A549 (cell line): ENCODE data around the gene RAPH1. TPM values are rescaled to one million over a fixed set of nuclear protein-coding genes. Genes with fewer than 3 reads are reported as not detected.
A peak's percentile ranks its signal among the peaks of the same experiment; 100 is the strongest.

Experiments used
- ATAC-seq, 2 experiments: fragments of 200-7000 bp in 1 of 2; fragments of >200 bp in 1 of 2; cut with Nextera tagmentation in 1 of 2; cut with Tn5 transposase in 1 of 2; 3 replicates each; pipeline versions ENCODE4 v1.8.0 to v1.9.1; 2018 to 2020; ENCODE audit warnings: mild to moderate bottlenecking in 1 of 2, moderate library complexity in 1 of 2
- CTCF ChIA-PET: fragments of 300-600 bp; sonication (Branson Sonifier 250); formaldehyde crosslinking; extraction: SDS; loops from one replicate; lab custom pipeline; 2021; ENCODE audit warnings: antibody characterized with exemption, inconsistent platforms; lab: Yijun Ruan, JAX
- POLR2A ChIA-PET: fragments of 350-600 bp; formaldehyde crosslinking; extraction: SDS; loops from one replicate; lab custom pipeline; 2021; ENCODE audit warnings: antibody characterized with exemption, inconsistent platforms; lab: Yijun Ruan, JAX
- DNase-seq, 2 experiments: peaks; one replicate each; pipeline versions ENCODE4 v3.0.0 to v3.0.0-alpha.2; 2011 to 2016; ENCODE audit warnings: low read depth in 1 of 2, low spot score in 1 of 2
- FAIRE-seq: peaks from 2 replicates; lab custom pipeline; 2011; peaks lifted over from hg19 to GRCh38; lab: Jason Lieb, UNC
- H3K27ac ChIP-seq, 2 experiments: fragments of >200 bp; sonication (Bioruptor Twin); formaldehyde crosslinking; 3 replicates each; pipeline ENCODE4 v1.5.1; 2016 to 2017
- H3K4me1 ChIP-seq: fragments of >200 bp; sonication (Bioruptor Twin); formaldehyde crosslinking; 3 replicates; pipeline ENCODE4 v1.6.1; 2016
- H3K4me2 ChIP-seq: fragments of >200 bp; sonication (Bioruptor Twin); formaldehyde crosslinking; 3 replicates; pipeline ENCODE4 v1.6.1; 2016
- H3K4me3 ChIP-seq: fragments of >200 bp; sonication (Bioruptor Twin); formaldehyde crosslinking; 3 replicates; pipeline ENCODE4 v1.5.1; 2016
- H3K9me3 ChIP-seq: fragments of >200 bp; sonication (Bioruptor Twin); formaldehyde crosslinking; 3 replicates; pipeline ENCODE4 v1.6.1; 2016
- BHLHE40 ChIP-seq: IDR thresholded peaks from 2 replicates; pipeline ENCODE4 v1.6.1; 2012; ENCODE audit warnings: low read depth, low read length, inconsistent platforms
- CBX2 ChIP-seq: fragments of 200-600 bp; sonication (generic); IDR thresholded peaks from 2 replicates; pipeline ENCODE4 v1.6.1; 2016; ENCODE audit warnings: low read depth, mild to moderate bottlenecking, borderline replicate concordance
- CTCF ChIP-seq: fragments of >200 bp; sonication (Bioruptor Twin); formaldehyde crosslinking; IDR thresholded peaks from 3 replicates; pipeline ENCODE4 v1.5.1; 2016
- FOXS1 ChIP-seq: fragments of 250-450 bp; sonication (Bioruptor Pico); IDR thresholded peaks from 2 replicates; pipeline ENCODE4 v1.5.0; 2020; ENCODE audit warnings: mild to moderate bottlenecking, moderate library complexity
- HDAC2 ChIP-seq: fragments of 200-600 bp; sonication (generic); IDR thresholded peaks from 2 replicates; pipeline ENCODE4 v1.6.1; 2016
- JUNB ChIP-seq: fragments of >200 bp; sonication (Bioruptor Twin); formaldehyde crosslinking; IDR thresholded peaks from 2 replicates; pipeline ENCODE4 v1.6.1; 2016
- KDM1A ChIP-seq: fragments of 200-600 bp; sonication (generic); IDR thresholded peaks from 2 replicates; pipeline ENCODE4 v1.6.1; 2016; ENCODE audit warnings: low read depth, mild to moderate bottlenecking
- KDM5A ChIP-seq: fragments of 200-600 bp; sonication (generic); IDR thresholded peaks from 2 replicates; pipeline ENCODE4 v1.6.1; 2016; ENCODE audit warnings: antibody characterized with exemption, mild to moderate bottlenecking
- MAZ ChIP-seq: fragments of 150-350 bp; IDR thresholded peaks from 2 replicates; pipeline ENCODE4 v1.6.1; 2014; ENCODE audit warnings: antibody characterized with exemption, low read depth, low read length, borderline replicate concordance
- NFE2L2 ChIP-seq: fragments of 150-350 bp; conservative IDR thresholded peaks from 2 replicates; pipeline ENCODE4 v1.6.1; 2014; ENCODE audit warnings: low read length
- NR3C1 ChIP-seq: fragments of >200 bp; sonication (Bioruptor Twin); formaldehyde crosslinking; IDR thresholded peaks from 3 replicates; pipeline ENCODE4 v1.6.1; 2017
- PHF8 ChIP-seq: fragments of 200-600 bp; sonication (generic); IDR thresholded peaks from 2 replicates; pipeline ENCODE4 v1.6.1; 2016; ENCODE audit warnings: low read depth, mild to moderate bottlenecking, antibody characterized with exemption, moderate library complexity, borderline replicate concordance
- POLR2AphosphoS2 ChIP-seq: conservative IDR thresholded peaks from 2 replicates; pipeline ENCODE4 v1.6.1; 2012; ENCODE audit warnings: low read length, improper control_type of control experiment, inconsistent platforms
- SMC3 ChIP-seq: fragments of >200 bp; sonication (Bioruptor Twin); formaldehyde crosslinking; IDR thresholded peaks from 3 replicates; pipeline ENCODE4 v1.6.1; 2018; ENCODE audit warnings: inconsistent platforms
- SREBF2 ChIP-seq: fragments of 450-650 bp; IDR thresholded peaks from 2 replicates; pipeline ENCODE4 v1.6.1; 2014; ENCODE audit warnings: mild to moderate bottlenecking, moderate library complexity
- ZNF302 ChIP-seq: fragments of 250-450 bp; sonication (Bioruptor Pico); IDR thresholded peaks from 2 replicates; pipeline ENCODE4 v1.9.0; 2021; ENCODE audit warnings: inconsistent platforms, mild to moderate bottlenecking, moderate library complexity
- ZSCAN20 ChIP-seq: fragments of 250-450 bp; sonication (Bioruptor Pico); IDR thresholded peaks from 2 replicates; pipeline ENCODE4 v1.8.0; 2022; ENCODE audit warnings: mild to moderate bottlenecking, moderate library complexity
- WGBS: methylation state at CpG from one replicate; pipeline ENCODE4 v1.1.6; 2017; ENCODE audit errors: missing lambda C conversion rate; 5-methylcytosine and 5-hydroxymethylcytosine counted together
- polyA plus RNA-seq, 4 experiments: library from polyadenylated mRNA; depleted of rRNA in 3 of 4; stranded (reverse); fragments of >200 nt; fragmentation: RNase III in 1 of 4; extraction: RNeasy Plus Mini Kit Qiagen cat#74134 plus additional on column Dnase treatment in 1 of 4; gene quantifications; 2 replicates in 3 of 4; 3 replicates in 1 of 4; pipeline ENCODE4 v1.2.3, GENCODE V29; 2011 to 2017
- TF ChIP-seq, protein P1 (sequence below): IDR thresholded peaks from 2 replicates; pipeline ENCODE4 v1.6.1; 2012
- TF ChIP-seq, protein P2 (sequence below): IDR thresholded peaks from 2 replicates; pipeline ENCODE4 v1.6.1; 2012

The RAPH1 gene
- polyA plus RNA-seq, 2 of the 4 experiments (the other 2 are of a cell fraction): 6.3 to 7.3 TPM

- peak overlapping the region; percentile 72 for H3K4me3 ChIP-seq
- peak in 1 of 2 experiments; percentile 73; a peak in 5 of 6 replicates for ATAC-seq
- WGBS: 2% methylated on average over 5 of the region's 37 CpGs
- FAIRE-seq: no peak
- peak; percentile 9 to 31 for DNase-seq
- peak overlapping the region; percentile 87 for H3K4me2 ChIP-seq
- ChIA-PET POLR2A (interaction anchor here (0.5 to 1.9 kb wide), 4 partner anchors 10 to 355 kb away, joined by 3 to 12 read pairs (median 4); no protein-coding TSS in a partner anchor), CTCF (interaction anchor here (1.1 to 1.3 kb wide), 2 partner anchors 11 to 275 kb away, joined by 4 to 6 read pairs; no protein-coding TSS in a partner anchor)
- 0 out of 3 replicates have a peak, but pooled peaks cover 2% of the 10 kb centered on the region for H3K9me3 ChIP-seq
- peaks cover 17% of the 10 kb centered on the region for H3K4me1 ChIP-seq
- TF ChIP-seq PHF8: 0 out of 2 replicates have a peak, but pooled peaks have one; percentile 50
- TF ChIP-seq KDM1A: no peak
- H3K27ac ChIP-seq: peak overlapping the region; percentile 86 to 93
These were observed 452 bp downstream of the RAPH1 start for GRCh38 chr2:203534621-203535077.

- POLR2A ChIA-PET: interaction anchor here (1.0 kb wide), 1 partner anchor 35 kb away, joined by 3 read pairs; no protein-coding TSS in a partner anchor
- Histone ChIP-seq H3K4me3 (peak overlapping the region; percentile 72), H3K27ac (peak overlapping the region; percentile 86 to 93), H3K9me3 (0 out of 3 replicates have a peak, but pooled peaks cover 2% of the 10 kb centered on the region), H3K4me1 (peaks cover 17% of the 10 kb centered on the region), H3K4me2 (peak overlapping the region; percentile 87)
- DNase-seq: peak; percentile 15 to 27
- no peak for FAIRE-seq
- 20% methylated on average over 24 of the region's 24 CpGs for WGBS
- CTCF ChIA-PET: interaction anchor here (1.0 to 1.1 kb wide), 2 partner anchors 14 to 276 kb away, joined by 3 to 4 read pairs; no protein-coding TSS in a partner anchor
- ATAC-seq: peak; percentile 5 to 18; a peak in 3 of 6 replicates
- no peak for TF ChIP-seq POLR2AphosphoS2
These were observed 1.2 kb downstream of the RAPH1 start for GRCh38 chr2:203533676-203534591.

GRCh38 chr2:203532957-203533658, 2.0 kb downstream of the RAPH1 start:
- ChIA-PET POLR2A (no interaction called here), CTCF (interaction anchor here (1.0 kb wide), 1 partner anchor 13 kb away, joined by 3 read pairs; no protein-coding TSS in a partner anchor)
- DNase-seq (peak; percentile 10 to 23), FAIRE-seq (no peak), ATAC-seq (no peak)
- H3K4me1 ChIP-seq: peaks cover 20% of the 10 kb centered on the region
- WGBS: 41% methylated on average over 7 of the region's 7 CpGs
- TF ChIP-seq SREBF2: no peak
- no peak for TF ChIP-seq NFE2L2
- TF ChIP-seq, protein P1, sequence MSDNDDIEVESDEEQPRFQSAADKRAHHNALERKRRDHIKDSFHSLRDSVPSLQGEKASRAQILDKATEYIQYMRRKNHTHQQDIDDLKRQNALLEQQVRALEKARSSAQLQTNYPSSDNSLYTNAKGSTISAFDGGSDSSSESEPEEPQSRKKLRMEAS: no peak
- no peak for TF ChIP-seq HDAC2
- TF ChIP-seq KDM5A: no peak
- TF ChIP-seq, protein P2, sequence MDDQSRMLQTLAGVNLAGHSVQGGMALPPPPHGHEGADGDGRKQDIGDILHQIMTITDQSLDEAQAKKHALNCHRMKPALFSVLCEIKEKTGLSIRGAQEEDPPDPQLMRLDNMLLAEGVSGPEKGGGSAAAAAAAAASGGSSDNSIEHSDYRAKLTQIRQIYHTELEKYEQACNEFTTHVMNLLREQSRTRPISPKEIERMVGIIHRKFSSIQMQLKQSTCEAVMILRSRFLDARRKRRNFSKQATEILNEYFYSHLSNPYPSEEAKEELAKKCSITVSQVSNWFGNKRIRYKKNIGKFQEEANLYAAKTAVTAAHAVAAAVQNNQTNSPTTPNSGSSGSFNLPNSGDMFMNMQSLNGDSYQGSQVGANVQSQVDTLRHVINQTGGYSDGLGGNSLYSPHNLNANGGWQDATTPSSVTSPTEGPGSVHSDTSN: no peak
- no peak for TF ChIP-seq MAZ
- no peak for TF ChIP-seq FOXS1
- TF ChIP-seq ZNF302: no peak
- TF ChIP-seq POLR2AphosphoS2: no peak
- no peak for TF ChIP-seq SMC3
- TF ChIP-seq JUNB: no peak
- no peak for TF ChIP-seq CTCF
- TF ChIP-seq KDM1A: no peak
- TF ChIP-seq BHLHE40: no peak
- TF ChIP-seq CBX2: no peak
- no peak for TF ChIP-seq ZSCAN20 (CRISPR knock-in tag)
- no peak for TF ChIP-seq NR3C1
- peak overlapping the region; percentile 86 to 93; a peak in 3 of 6 replicates for H3K27ac ChIP-seq
- peak overlapping the region; percentile 72 for H3K4me3 ChIP-seq
- peak overlapping the region; percentile 87 for H3K4me2 ChIP-seq
- H3K9me3 ChIP-seq: 0 out of 3 replicates have a peak, but pooled peaks cover 2% of the 10 kb centered on the region
